ENCODE data around the gene UCP2.

DNA sequence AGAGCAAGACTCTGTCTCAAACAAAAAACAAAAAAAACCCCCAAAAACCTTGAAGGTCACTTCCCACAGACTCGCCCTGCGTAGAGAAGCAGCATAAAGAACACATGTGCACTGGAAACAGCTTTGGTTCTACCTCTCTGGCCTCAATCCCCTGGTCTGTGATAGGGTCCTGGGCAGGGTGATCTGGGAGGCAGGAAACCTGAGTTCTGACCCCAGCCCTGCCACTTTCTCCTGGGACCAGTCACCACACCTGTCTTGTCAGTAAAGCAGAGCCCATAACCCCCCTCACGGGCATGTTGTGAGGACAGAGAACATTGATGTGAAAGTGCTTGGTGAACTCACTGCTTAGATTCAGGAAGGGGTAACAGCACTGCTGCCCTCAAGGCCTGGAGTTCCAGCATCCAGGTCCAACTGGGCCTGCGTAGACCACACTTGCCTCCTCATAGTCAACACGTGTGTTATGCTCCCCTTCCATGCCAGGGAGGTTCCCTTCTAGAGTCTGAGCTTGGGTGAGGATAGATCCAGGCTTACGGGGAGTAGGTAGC is 11.4 kb downstream of the UCP2 start:
- TF ChIP-seq, protein P1, sequence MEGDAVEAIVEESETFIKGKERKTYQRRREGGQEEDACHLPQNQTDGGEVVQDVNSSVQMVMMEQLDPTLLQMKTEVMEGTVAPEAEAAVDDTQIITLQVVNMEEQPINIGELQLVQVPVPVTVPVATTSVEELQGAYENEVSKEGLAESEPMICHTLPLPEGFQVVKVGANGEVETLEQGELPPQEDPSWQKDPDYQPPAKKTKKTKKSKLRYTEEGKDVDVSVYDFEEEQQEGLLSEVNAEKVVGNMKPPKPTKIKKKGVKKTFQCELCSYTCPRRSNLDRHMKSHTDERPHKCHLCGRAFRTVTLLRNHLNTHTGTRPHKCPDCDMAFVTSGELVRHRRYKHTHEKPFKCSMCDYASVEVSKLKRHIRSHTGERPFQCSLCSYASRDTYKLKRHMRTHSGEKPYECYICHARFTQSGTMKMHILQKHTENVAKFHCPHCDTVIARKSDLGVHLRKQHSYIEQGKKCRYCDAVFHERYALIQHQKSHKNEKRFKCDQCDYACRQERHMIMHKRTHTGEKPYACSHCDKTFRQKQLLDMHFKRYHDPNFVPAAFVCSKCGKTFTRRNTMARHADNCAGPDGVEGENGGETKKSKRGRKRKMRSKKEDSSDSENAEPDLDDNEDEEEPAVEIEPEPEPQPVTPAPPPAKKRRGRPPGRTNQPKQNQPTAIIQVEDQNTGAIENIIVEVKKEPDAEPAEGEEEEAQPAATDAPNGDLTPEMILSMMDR (IDR thresholded peaks at IDR 0.05; ENCODE audit: extremely low read depth in 1 of 2, insufficient read depth in 1 of 2, low read depth in 1 of 2, low read length in 2 of 2): no peak
- TF ChIP-seq POLR2AphosphoS5 (IDR thresholded peaks at IDR 0.05; ENCODE audit: insufficient read depth, low read depth, low read length) (no peak), POLR2A (IDR thresholded peaks at IDR 0.05; ENCODE audit: low read depth, low read length) (no peak), EZH2 (IDR thresholded peaks at IDR 0.05; ENCODE audit: borderline replicate concordance, low read depth, low read length, severe bottlenecking) (no peak), GATA2 (IDR thresholded peaks at IDR 0.05; ENCODE audit: insufficient read depth, insufficient read length, low read depth, low read length) (no peak), FOS (IDR thresholded peaks at IDR 0.05; ENCODE audit: borderline replicate concordance, insufficient read depth, low read length) (no peak), JUN (IDR thresholded peaks at IDR 0.05; ENCODE audit: borderline replicate concordance, insufficient read depth, insufficient read length, low read depth) (no peak)
- TF ChIP-seq, protein P2, sequence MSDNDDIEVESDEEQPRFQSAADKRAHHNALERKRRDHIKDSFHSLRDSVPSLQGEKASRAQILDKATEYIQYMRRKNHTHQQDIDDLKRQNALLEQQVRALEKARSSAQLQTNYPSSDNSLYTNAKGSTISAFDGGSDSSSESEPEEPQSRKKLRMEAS (IDR thresholded peaks at IDR 0.05; ENCODE audit: insufficient read depth, insufficient read length): no peak
